Measurements from ENCODE around the gene OR1F1. TPM values are rescaled to one million over a fixed set of nuclear protein-coding genes. Genes with fewer than 3 reads are reported as not detected.
A peak's percentile ranks its signal among the peaks of the same experiment; 100 is the strongest.

The OR1F1 gene
- total and polyA plus RNA-seq, 9 of the 15 experiments (the other 6 are each of a cell fraction or from before 2014, with no cell fraction given), result 0.15 to 0.61 (median 0.35) TPM; not detected in 3

DNA sequence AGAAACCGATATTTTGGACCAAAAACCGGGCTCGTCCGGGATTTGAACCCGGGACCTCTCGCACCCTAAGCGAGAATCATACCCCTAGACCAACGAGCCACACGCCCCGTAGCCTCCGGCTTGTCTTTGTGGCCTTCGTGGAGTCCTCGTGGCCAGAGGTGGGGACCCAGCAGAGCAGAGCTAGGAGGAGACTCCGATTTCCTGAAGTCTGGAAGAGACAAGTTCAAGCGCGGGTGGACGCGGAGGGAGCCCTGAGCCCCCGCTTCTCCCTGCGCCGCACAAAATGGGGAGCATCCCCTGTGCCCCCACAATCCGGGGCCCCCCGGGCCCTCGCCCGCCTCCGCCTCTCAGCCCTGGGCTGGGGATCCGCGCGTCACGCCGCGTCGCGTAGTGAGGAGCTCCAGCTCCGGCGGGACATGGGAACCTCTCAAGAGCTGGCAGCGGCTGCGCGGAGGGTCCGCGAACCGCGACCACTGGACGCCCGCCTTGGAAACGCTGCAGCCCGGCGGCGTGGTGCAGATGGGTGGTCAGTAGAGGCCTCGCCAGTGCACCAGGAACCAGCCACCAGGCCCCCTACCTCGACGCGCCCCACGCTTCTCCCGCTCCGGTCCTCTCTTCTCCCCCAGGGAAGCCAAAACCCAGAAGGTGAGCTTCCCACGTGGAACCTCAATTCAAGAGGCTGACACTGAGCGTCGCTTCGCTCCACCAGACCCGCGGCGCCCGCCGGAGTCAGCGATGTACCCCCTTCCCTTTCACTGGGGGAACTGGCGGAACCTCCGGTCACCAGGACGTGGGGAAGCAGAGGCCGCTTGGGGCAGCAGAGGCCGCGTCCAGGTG is 5.2 kb upstream of the OR1F1 start (continued):
- TF ChIP-seq TEAD1 (CRISPR knock-in tag; IDR thresholded peaks at IDR 0.05) (peak in 1 of 2 experiments; percentile 76; a peak in 1 of 4 replicates), RBM39 (optimal IDR thresholded peaks at IDR 0.05; ENCODE audit: low read depth, low read length) (no peak), MIER1 (IDR thresholded peaks at IDR 0.05; ENCODE audit: low read depth) (no peak), ZNF274 (IDR thresholded peaks at IDR 0.05; ENCODE audit: borderline replicate concordance, low read depth, low read length) (no peak)
- TF ChIP-seq, protein P1, sequence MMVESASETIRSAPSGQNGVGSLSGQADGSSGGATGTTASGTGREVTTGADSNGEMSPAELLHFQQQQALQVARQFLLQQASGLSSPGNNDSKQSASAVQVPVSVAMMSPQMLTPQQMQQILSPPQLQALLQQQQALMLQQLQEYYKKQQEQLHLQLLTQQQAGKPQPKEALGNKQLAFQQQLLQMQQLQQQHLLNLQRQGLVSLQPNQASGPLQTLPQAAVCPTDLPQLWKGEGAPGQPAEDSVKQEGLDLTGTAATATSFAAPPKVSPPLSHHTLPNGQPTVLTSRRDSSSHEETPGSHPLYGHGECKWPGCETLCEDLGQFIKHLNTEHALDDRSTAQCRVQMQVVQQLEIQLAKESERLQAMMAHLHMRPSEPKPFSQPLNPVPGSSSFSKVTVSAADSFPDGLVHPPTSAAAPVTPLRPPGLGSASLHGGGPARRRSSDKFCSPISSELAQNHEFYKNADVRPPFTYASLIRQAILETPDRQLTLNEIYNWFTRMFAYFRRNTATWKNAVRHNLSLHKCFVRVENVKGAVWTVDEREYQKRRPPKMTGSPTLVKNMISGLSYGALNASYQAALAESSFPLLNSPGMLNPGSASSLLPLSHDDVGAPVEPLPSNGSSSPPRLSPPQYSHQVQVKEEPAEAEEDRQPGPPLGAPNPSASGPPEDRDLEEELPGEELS (CRISPR knock-in tag; IDR thresholded peaks at IDR 0.05; ENCODE audit: borderline replicate concordance), result no peak; the same call in 1 of the 2 replicates

DNA sequence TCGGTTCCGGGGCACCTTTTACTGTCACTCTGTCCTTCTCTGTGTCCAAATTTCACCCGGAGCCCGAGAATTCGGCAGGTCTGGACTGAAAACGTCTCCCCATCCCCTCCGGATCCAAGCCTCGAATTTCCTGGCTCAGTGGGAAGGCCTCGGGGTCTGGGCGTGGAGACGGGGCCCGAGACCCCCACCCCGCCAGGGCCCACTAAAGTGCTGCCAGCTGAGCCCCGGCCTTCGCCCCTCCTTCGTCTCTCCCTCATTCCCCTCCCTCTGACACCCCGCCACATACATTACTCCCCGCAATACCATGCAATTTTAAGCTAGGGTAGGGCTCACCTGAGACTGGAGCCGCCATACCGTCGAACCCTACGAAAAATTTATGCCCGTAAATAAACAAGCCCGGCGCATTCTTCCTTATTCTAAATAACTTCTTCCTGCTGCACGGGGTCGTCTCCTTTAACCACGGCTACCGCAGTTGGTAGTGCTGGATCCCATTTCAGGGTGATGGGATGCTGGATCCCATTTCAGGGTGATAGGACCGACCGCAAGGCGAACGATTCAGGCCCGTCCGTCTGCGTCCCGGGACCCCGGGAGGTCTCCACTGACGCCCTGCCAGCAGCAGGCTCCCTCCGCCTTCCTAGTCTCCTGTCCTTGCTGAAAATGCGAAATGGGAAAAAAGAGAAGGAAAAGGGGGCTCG is 4.4 kb upstream of the OR1F1 start:
- H3K9me1 ChIP-seq (ENCODE audit: control insufficient read depth, insufficient read depth, low read length), result no peaks in the 10 kb centered on the region
- H3K9ac ChIP-seq (ENCODE audit: insufficient read depth in 1 of 2, low read depth in 2 of 2, low read length in 2 of 2), result peak overlapping the region; percentile 67 to 93
- peak overlapping the region; percentile 62 for H3K4me3 ChIP-seq
- WGBS (ENCODE audit: insufficient coverage, low coverage, missing lambda C conversion rate), result 2% methylated on average over 31 of the region's 42 CpGs
- intact Hi-C loops (cut with micrococcal nuclease), result loop anchor here (10.0 kb wide), 1 partner anchor 321 kb away; the partner anchor contains the start of gene CLUAP1
- H2AFZ ChIP-seq (ENCODE audit: low read depth, low read length), result peak overlapping the region; percentile 98
- H3K4me1 ChIP-seq (replicated peaks in 1 of 2; ENCODE audit: control insufficient read depth in 2 of 2, insufficient read depth in 2 of 2, low read length in 2 of 2), result peaks cover 15 to 37% of the 10 kb centered on the region in 2 experiments; a peak in 4 of 5 replicates
- DNase-seq (ENCODE audit: extremely low read depth in 1 of 4, low spot score in 3 of 4) (no peak), FAIRE-seq (no peak), ATAC-seq (peak; percentile 18)
- no peaks in the 10 kb centered on the region for H4K20me1 ChIP-seq (replicated peaks; ENCODE audit: control insufficient read depth, insufficient read depth, low read length)
- no TSS peak for BruUV-seq (replicated peaks)
- CTCF ChIA-PET (ENCODE audit: low intra/inter-chr PET ratio), result no interaction called here
- no peaks in the 10 kb centered on the region for H3K36me3 ChIP-seq (ENCODE audit: control insufficient read depth, insufficient read depth, low read length)
- H3K9me3 ChIP-seq (replicated peaks; ENCODE audit: control insufficient read depth, insufficient read depth, low read depth, low read length), result no peaks in the 10 kb centered on the region
- H3K4me2 ChIP-seq (ENCODE audit: insufficient read depth, low read length), result peak overlapping the region; percentile 91
- H3K79me2 ChIP-seq (ENCODE audit: control insufficient read depth, insufficient read depth, low read length), result no peaks in the 10 kb centered on the region
- in situ Hi-C loops (cut with MboI), result no loop called here
- POLR2A ChIA-PET, result interaction anchor here (0.7 to 1.6 kb wide), 8 partner anchors 7 to 318 kb away, joined by 3 to 4 read pairs (median 3); no protein-coding TSS in a partner anchor
- H3K27ac ChIP-seq (ENCODE audit: extremely low read depth, low read depth, low read length), result peak overlapping the region; percentile 2; the same call in 1 of the 3 replicates
- H3K27me3 ChIP-seq (ENCODE audit: control insufficient read depth in 2 of 2, insufficient read depth in 2 of 2, low read length in 2 of 2), result no peaks in the 10 kb centered on the region
- TF ChIP-seq CHD1 (IDR thresholded peaks at IDR 0.05; ENCODE audit: low read length) (no peak), ZNF41 (CRISPR knock-in tag; conservative IDR thresholded peaks at IDR 0.05) (no peak), MYC (IDR thresholded peaks at IDR 0.05; ENCODE audit: low read depth, low read length) (no peak), MYC (CRISPR knock-in tag; IDR thresholded peaks at IDR 0.05; ENCODE audit: borderline replicate concordance, low read depth) (no peak), YY1 (IDR thresholded peaks at IDR 0.05; ENCODE audit: borderline replicate concordance in 1 of 3, control insufficient read depth in 1 of 3, extremely low read depth in 1 of 3, insufficient read depth in 3 of 3, insufficient read length in 1 of 3, insufficient replicate concordance in 2 of 3, low read depth in 1 of 3, low read length in 2 of 3) (peak in 1 of 3 experiments; percentile 11), STAG1 (CRISPR knock-in tag; IDR thresholded peaks at IDR 0.05; ENCODE audit: borderline replicate concordance) (peak; percentile 40; the same call in 1 of the 2 replicates), CBFA2T3 (IDR thresholded peaks at IDR 0.05) (no peak), RCOR1 (IDR thresholded peaks at IDR 0.05; ENCODE audit: borderline replicate concordance in 1 of 2, low read depth in 2 of 2, low read length in 2 of 2) (0 out of 4 replicates have a peak, but pooled peaks of 1 of the 2 experiments have one; percentile 1), EP400 (IDR thresholded peaks at IDR 0.05) (no peak), KDM2B (CRISPR knock-in tag; IDR thresholded peaks at IDR 0.05) (no peak), ZKSCAN8 (CRISPR knock-in tag; IDR thresholded peaks at IDR 0.05) (no peak), KAT8 (IDR thresholded peaks at IDR 0.05; ENCODE audit: low read depth) (no peak)
